ENCODE data around the gene IFNLR1. TPM values are rescaled to one million over a fixed set of nuclear protein-coding genes. Genes with fewer than 3 reads are reported as not detected.

The IFNLR1 gene
- total and polyA plus RNA-seq, 2 donors (not counting 3 experiments of a cell fraction or from before 2014, with no cell fraction given), result 0.01 TPM; not detected in 1

- no peak for DNase-seq (ENCODE audit: low read depth, low spot score)
- intact Hi-C loops (cut with micrococcal nuclease), result no loop called here
- no peak for FAIRE-seq
Measured at GRCh38 chr1:24182061-24182460, 5.0 kb downstream of the IFNLR1 start.

More at GRCh38 chr1:24182061-24182460, 5.0 kb downstream of the IFNLR1 start:
- ChIA-PET CTCF (interaction anchor here (7.6 kb wide), 1 partner anchor 17 kb away, joined by 77 read pairs; no protein-coding TSS in a partner anchor), POLR2A (no interaction called here)
- H3K9me3 ChIP-seq (replicated peaks; ENCODE audit: control insufficient read depth, insufficient read depth, low read length), result no peaks in the 10 kb centered on the region
- dilution Hi-C loops (cut with MboI; ENCODE audit: extremely low pct_ligation_motif_present, low sequenced_read_pairs), result no loop called here
- no TSS peak for BruUV-seq (replicated peaks)
- H3K4me3 ChIP-seq (replicated peaks in 1 of 3; ENCODE audit: insufficient read depth in 1 of 3, low read depth in 1 of 3, low read length in 3 of 3), result no peak overlapping the region
- H3K4me1 ChIP-seq (ENCODE audit: control insufficient read depth, extremely low read depth, insufficient read depth, low read length), result peaks cover 2% of the 10 kb centered on the region
- H3K79me2 ChIP-seq (ENCODE audit: control insufficient read depth, insufficient read depth, low read length), result no peaks in the 10 kb centered on the region
- no peaks in the 10 kb centered on the region for H3K36me3 ChIP-seq (ENCODE audit: control insufficient read depth in 2 of 2, extremely low read depth in 1 of 2, insufficient read depth in 2 of 2, low read length in 2 of 2)
- H3K27me3 ChIP-seq (ENCODE audit: control insufficient read depth in 2 of 2, insufficient read depth in 2 of 2, low read length in 2 of 2), result peaks cover 10 to 11% of the 10 kb centered on the region in 2 experiments
- H4K20me1 ChIP-seq (replicated peaks; ENCODE audit: control insufficient read depth, extremely low read depth, insufficient read depth, low read length), result no peaks in the 10 kb centered on the region
- no peak overlapping the region for H3K9ac ChIP-seq (replicated peaks; ENCODE audit: extremely low read depth, insufficient read depth, low read length)
- TF ChIP-seq MYC (IDR thresholded peaks at IDR 0.05; ENCODE audit: low read depth, low read length) (no peak), JUN (IDR thresholded peaks at IDR 0.05; ENCODE audit: borderline replicate concordance, insufficient read depth, insufficient read length, low read depth) (no peak), CTCF (IDR thresholded peaks at IDR 0.05; ENCODE audit: extremely low read depth in 1 of 2, insufficient read depth in 1 of 2, low read depth in 1 of 2, low read length in 2 of 2) (no peak), POLR2AphosphoS5 (IDR thresholded peaks at IDR 0.05; ENCODE audit: insufficient read depth, low read depth, low read length) (no peak), POLR2A (IDR thresholded peaks at IDR 0.05; ENCODE audit: low read depth, low read length) (no peak), MAX (IDR thresholded peaks at IDR 0.05; ENCODE audit: insufficient read depth, insufficient read length) (no peak), GATA2 (IDR thresholded peaks at IDR 0.05; ENCODE audit: insufficient read depth, insufficient read length, low read depth, low read length) (no peak), FOS (IDR thresholded peaks at IDR 0.05; ENCODE audit: borderline replicate concordance, insufficient read depth, low read length) (no peak), EZH2 (IDR thresholded peaks at IDR 0.05; ENCODE audit: borderline replicate concordance, low read depth, low read length, severe bottlenecking) (no peak)
- no peak overlapping the region for H2AFZ ChIP-seq (ENCODE audit: low read depth, low read length)
- no peaks in the 10 kb centered on the region for H3K9me1 ChIP-seq (replicated peaks; ENCODE audit: control insufficient read depth, extremely low read depth, insufficient read depth, low read length)
- H3K27ac ChIP-seq (ENCODE audit: insufficient read depth, low read depth, low read length), result no peak overlapping the region
- H3K4me2 ChIP-seq (ENCODE audit: insufficient read depth, low read length), result no peak overlapping the region

Data from endothelial cell of umbilical vein (primary cell).